GM23338 (cell line): ENCODE measurements around the gene ZEB2. TPM values are rescaled to one million over a fixed set of nuclear protein-coding genes. Genes with fewer than 3 reads are reported as not detected.

ENCODE experiments used
- ATAC-seq: fragments of 200-7000 bp; cut with Tn5 transposase; 3 replicates; pipeline ENCODE4 v1.9.1; 2020
- DNase-seq: peaks from one replicate; pipeline ENCODE4 v3.0.0-alpha.2; 2015; ENCODE audit warnings: low spot score
- H2AFZ ChIP-seq: fragments of 200-600 bp; sonication (generic); 2 replicates; pipeline ENCODE4 v1.8.0; 2016; ENCODE audit warnings: antibody characterized with exemption, mild to moderate bottlenecking, moderate library complexity
- H3F3A ChIP-seq: fragments of 200-600 bp; sonication (generic); replicated peaks from 2 replicates; pipeline ENCODE4 v1.8.0; 2017; ENCODE audit warnings: antibody characterized with exemption, mixed run types, low read depth
- H3K27ac ChIP-seq: fragments of 200-600 bp; sonication (generic); 2 replicates; pipeline ENCODE4 v1.6.1; 2016; ENCODE audit warnings: low read depth
- H3K27me3 ChIP-seq: fragments of 200-600 bp; sonication (generic); 2 replicates; pipeline ENCODE4 v1.8.0; 2016; ENCODE audit warnings: mild to moderate bottlenecking, mixed run types, moderate library complexity; ENCODE audit not compliant: insufficient read depth
- H3K36me3 ChIP-seq: fragments of 200-600 bp; sonication (generic); 2 replicates; pipeline ENCODE4 v1.8.0; 2016; ENCODE audit warnings: mild to moderate bottlenecking; ENCODE audit not compliant: insufficient read depth
- H3K4me1 ChIP-seq: fragments of 200-600 bp; sonication (generic); 2 replicates; pipeline ENCODE4 v1.8.0; 2016; ENCODE audit warnings: mild to moderate bottlenecking, moderate library complexity; ENCODE audit not compliant: insufficient read depth
- H3K4me2 ChIP-seq: fragments of 200-600 bp; sonication (generic); 2 replicates; pipeline ENCODE4 v1.7.1; 2017; ENCODE audit warnings: mixed run types
- H3K4me3 ChIP-seq: fragments of 200-600 bp; sonication (generic); 2 replicates; pipeline ENCODE4 v1.6.1; 2016; ENCODE audit warnings: mixed run types
- H3K79me2 ChIP-seq: fragments of 200-600 bp; sonication (generic); replicated peaks from 2 replicates; pipeline ENCODE4 v1.8.0; 2017; ENCODE audit warnings: mild to moderate bottlenecking; ENCODE audit not compliant: insufficient read depth
- H3K9me2 ChIP-seq: fragments of 200-600 bp; sonication (generic); 2 replicates; pipeline ENCODE4 v1.8.0; 2017; ENCODE audit not compliant: insufficient read depth
- H4K20me1 ChIP-seq: fragments of 200-600 bp; sonication (generic); replicated peaks from 2 replicates; pipeline ENCODE4 v1.8.0; 2017; ENCODE audit warnings: mild to moderate bottlenecking; ENCODE audit not compliant: insufficient read depth
- H3K27ac Mint-ChIP-seq: 2 replicates; pipeline ENCODE4 v1.8.0; 2020; ENCODE audit warnings: inconsistent platforms, mild to moderate bottlenecking, moderate library complexity, mixed read lengths
- H3K27me3 Mint-ChIP-seq: 3 replicates; pipeline ENCODE4 v1.8.0; 2022; ENCODE audit warnings: low read depth, mild to moderate bottlenecking, moderate library complexity, mixed read lengths, inconsistent platforms; ENCODE audit not compliant: insufficient read depth, poor library complexity
- H3K36me3 Mint-ChIP-seq: 3 replicates; pipeline ENCODE4 v1.8.0; 2021; ENCODE audit warnings: low read depth, mild to moderate bottlenecking, inconsistent platforms, moderate library complexity, mixed read lengths
- H3K4me1 Mint-ChIP-seq: 3 replicates; pipeline ENCODE4 v1.8.0; 2020; ENCODE audit warnings: mild to moderate bottlenecking, inconsistent platforms, mixed read lengths
- H3K4me3 Mint-ChIP-seq: 3 replicates; pipeline ENCODE4 v1.8.0; 2021; ENCODE audit warnings: moderate library complexity, mild to moderate bottlenecking, inconsistent platforms, mixed read lengths
- H3K9me3 Mint-ChIP-seq: 3 replicates; pipeline ENCODE4 v1.8.0; 2020; ENCODE audit warnings: moderate library complexity, mild to moderate bottlenecking, inconsistent platforms, mixed read lengths
- CREB1 ChIP-seq: fragments of 250-450 bp; sonication (Bioruptor Pico); IDR thresholded peaks from 2 replicates; pipeline ENCODE4 v1.5.0; 2020; ENCODE audit warnings: low read depth, mild to moderate bottlenecking, moderate library complexity
- EZH2phosphoT487 ChIP-seq: fragments of 200-600 bp; sonication (generic); IDR thresholded peaks from one replicate; pipeline ENCODE4 v1.8.1; 2018; ENCODE audit warnings: antibody characterized with exemption; ENCODE audit not compliant: unreplicated experiment
- STAT1 ChIP-seq: IDR thresholded peaks from one replicate; pipeline ENCODE4 v1.6.1; 2016; ENCODE audit warnings: antibody characterized with exemption; ENCODE audit not compliant: unreplicated experiment
- ZNF114 ChIP-seq: fragments of 250-450 bp; sonication (Bioruptor Pico); IDR thresholded peaks from 2 replicates; pipeline ENCODE4 v1.5.0; 2020; ENCODE audit warnings: mild to moderate bottlenecking, moderate library complexity
- ZNF331 ChIP-seq: fragments of 250-450 bp; sonication (Bioruptor Pico); IDR thresholded peaks from 2 replicates; pipeline ENCODE4 v1.5.0; 2020; ENCODE audit warnings: low read depth, mild to moderate bottlenecking, moderate library complexity
- polyA plus RNA-seq: library from polyadenylated mRNA; unstranded; fragments of >200 nt; fragmentation: Nextera tagmentation; extraction: Ambion mirVana; gene quantifications from 2 replicates; pipeline ENCODE4 v1.2.1, GENCODE V29; 2016
- total RNA-seq: library from RNA; depleted of rRNA; stranded (reverse); fragments of >200 nt; shearing (Covaris generic); gene quantifications from 2 replicates; pipeline ENCODE4 v1.2.3, GENCODE V29; 2014
- TF ChIP-seq, protein P1 (sequence below): fragments of 250-450 bp; sonication (Bioruptor Pico); IDR thresholded peaks from 2 replicates; pipeline ENCODE4 v1.5.0; 2020; ENCODE audit warnings: mild to moderate bottlenecking, moderate library complexity
- TF ChIP-seq, protein P2 (sequence below), 2 experiments: fragments of 200-600 bp in 1 of 2; sonication (generic) in 1 of 2; conservative IDR thresholded peaks; 2 replicates each; pipeline versions ENCODE4 v1.5.1 to v1.6.1; 2016 to 2017; ENCODE audit warnings: antibody characterized with exemption in 2 of 2, low read depth in 2 of 2, mild to moderate bottlenecking in 2 of 2, moderate library complexity in 1 of 2
- TF ChIP-seq, protein P3 (sequence below): IDR thresholded peaks from 2 replicates; pipeline ENCODE4 v1.6.1; 2016; ENCODE audit warnings: antibody characterized with exemption
- TF ChIP-seq, protein P4 (sequence below): IDR thresholded peaks from one replicate; pipeline ENCODE4 v1.6.1; 2018; ENCODE audit warnings: antibody characterized with exemption; ENCODE audit not compliant: unreplicated experiment

The ZEB2 gene
- total and polyA plus RNA-seq, 2 experiments from 2014 or later = 0.45 TPM; not detected in 1

DNA sequence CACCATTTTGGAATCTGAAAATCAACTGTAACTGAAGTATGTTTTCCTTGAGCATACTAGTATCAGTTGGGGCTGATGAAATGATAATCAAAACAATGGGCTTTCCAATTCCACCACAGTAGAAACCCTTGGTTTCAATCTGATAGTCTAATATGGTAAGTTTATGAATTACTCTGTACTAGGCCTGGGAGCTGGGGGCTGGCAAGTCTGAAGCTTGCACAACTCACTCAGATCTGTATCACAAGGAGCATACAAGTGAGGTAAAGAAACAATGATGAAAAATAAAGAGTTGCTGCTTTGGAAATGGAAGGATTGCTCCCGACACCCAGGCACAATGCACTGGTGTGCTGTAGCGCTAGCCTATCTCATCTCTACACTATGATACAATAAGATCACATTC lies 19.4 kb downstream of the ZEB2 start (continued):
- TF ChIP-seq, protein P1, sequence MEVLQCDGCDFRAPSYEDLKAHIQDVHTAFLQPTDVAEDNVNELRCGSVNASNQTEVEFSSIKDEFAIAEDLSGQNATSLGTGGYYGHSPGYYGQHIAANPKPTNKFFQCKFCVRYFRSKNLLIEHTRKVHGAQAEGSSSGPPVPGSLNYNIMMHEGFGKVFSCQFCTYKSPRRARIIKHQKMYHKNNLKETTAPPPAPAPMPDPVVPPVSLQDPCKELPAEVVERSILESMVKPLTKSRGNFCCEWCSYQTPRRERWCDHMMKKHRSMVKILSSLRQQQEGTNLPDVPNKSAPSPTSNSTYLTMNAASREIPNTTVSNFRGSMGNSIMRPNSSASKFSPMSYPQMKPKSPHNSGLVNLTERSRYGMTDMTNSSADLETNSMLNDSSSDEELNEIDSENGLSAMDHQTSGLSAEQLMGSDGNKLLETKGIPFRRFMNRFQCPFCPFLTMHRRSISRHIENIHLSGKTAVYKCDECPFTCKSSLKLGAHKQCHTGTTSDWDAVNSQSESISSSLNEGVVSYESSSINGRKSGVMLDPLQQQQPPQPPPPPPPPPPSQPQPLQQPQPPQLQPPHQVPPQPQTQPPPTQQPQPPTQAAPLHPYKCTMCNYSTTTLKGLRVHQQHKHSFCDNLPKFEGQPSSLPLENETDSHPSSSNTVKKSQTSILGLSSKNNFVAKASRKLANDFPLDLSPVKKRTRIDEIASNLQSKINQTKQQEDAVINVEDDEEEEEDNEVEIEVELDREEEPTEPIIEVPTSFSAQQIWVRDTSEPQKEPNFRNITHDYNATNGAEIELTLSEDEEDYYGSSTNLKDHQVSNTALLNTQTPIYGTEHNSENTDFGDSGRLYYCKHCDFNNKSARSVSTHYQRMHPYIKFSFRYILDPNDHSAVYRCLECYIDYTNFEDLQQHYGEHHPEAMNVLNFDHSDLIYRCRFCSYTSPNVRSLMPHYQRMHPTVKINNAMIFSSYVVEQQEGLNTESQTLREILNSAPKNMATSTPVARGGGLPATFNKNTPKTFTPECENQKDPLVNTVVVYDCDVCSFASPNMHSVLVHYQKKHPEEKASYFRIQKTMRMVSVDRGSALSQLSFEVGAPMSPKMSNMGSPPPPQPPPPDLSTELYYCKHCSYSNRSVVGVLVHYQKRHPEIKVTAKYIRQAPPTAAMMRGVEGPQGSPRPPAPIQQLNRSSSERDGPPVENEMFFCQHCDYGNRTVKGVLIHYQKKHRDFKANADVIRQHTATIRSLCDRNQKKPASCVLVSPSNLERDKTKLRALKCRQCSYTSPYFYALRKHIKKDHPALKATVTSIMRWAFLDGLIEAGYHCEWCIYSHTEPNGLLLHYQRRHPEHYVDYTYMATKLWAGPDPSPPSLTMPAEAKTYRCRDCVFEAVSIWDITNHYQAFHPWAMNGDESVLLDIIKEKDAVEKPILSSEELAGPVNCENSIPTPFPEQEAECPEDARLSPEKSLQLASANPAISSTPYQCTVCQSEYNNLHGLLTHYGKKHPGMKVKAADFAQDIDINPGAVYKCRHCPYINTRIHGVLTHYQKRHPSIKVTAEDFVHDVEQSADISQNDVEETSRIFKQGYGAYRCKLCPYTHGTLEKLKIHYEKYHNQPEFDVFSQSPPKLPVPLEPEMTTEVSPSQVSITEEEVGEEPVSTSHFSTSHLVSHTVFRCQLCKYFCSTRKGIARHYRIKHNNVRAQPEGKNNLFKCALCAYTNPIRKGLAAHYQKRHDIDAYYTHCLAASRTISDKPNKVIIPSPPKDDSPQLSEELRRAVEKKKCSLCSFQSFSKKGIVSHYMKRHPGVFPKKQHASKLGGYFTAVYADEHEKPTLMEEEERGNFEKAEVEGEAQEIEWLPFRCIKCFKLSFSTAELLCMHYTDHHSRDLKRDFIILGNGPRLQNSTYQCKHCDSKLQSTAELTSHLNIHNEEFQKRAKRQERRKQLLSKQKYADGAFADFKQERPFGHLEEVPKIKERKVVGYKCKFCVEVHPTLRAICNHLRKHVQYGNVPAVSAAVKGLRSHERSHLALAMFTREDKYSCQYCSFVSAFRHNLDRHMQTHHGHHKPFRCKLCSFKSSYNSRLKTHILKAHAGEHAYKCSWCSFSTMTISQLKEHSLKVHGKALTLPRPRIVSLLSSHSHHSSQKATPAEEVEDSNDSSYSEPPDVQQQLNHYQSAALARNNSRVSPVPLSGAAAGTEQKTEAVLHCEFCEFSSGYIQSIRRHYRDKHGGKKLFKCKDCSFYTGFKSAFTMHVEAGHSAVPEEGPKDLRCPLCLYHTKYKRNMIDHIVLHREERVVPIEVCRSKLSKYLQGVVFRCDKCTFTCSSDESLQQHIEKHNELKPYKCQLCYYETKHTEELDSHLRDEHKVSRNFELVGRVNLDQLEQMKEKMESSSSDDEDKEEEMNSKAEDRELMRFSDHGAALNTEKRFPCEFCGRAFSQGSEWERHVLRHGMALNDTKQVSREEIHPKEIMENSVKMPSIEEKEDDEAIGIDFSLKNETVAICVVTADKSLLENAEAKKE = no peak
- TF ChIP-seq, protein P2, sequence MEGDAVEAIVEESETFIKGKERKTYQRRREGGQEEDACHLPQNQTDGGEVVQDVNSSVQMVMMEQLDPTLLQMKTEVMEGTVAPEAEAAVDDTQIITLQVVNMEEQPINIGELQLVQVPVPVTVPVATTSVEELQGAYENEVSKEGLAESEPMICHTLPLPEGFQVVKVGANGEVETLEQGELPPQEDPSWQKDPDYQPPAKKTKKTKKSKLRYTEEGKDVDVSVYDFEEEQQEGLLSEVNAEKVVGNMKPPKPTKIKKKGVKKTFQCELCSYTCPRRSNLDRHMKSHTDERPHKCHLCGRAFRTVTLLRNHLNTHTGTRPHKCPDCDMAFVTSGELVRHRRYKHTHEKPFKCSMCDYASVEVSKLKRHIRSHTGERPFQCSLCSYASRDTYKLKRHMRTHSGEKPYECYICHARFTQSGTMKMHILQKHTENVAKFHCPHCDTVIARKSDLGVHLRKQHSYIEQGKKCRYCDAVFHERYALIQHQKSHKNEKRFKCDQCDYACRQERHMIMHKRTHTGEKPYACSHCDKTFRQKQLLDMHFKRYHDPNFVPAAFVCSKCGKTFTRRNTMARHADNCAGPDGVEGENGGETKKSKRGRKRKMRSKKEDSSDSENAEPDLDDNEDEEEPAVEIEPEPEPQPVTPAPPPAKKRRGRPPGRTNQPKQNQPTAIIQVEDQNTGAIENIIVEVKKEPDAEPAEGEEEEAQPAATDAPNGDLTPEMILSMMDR (conservative IDR thresholded peaks at IDR 0.05; ENCODE audit: low read depth in 2 of 2) = no peak
- no peak for TF ChIP-seq EZH2phosphoT487
- TF ChIP-seq, protein P3, sequence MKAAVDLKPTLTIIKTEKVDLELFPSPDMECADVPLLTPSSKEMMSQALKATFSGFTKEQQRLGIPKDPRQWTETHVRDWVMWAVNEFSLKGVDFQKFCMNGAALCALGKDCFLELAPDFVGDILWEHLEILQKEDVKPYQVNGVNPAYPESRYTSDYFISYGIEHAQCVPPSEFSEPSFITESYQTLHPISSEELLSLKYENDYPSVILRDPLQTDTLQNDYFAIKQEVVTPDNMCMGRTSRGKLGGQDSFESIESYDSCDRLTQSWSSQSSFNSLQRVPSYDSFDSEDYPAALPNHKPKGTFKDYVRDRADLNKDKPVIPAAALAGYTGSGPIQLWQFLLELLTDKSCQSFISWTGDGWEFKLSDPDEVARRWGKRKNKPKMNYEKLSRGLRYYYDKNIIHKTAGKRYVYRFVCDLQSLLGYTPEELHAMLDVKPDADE = no peak
- no peak for TF ChIP-seq CREB1 (CRISPR knock-in tag)

DNA sequence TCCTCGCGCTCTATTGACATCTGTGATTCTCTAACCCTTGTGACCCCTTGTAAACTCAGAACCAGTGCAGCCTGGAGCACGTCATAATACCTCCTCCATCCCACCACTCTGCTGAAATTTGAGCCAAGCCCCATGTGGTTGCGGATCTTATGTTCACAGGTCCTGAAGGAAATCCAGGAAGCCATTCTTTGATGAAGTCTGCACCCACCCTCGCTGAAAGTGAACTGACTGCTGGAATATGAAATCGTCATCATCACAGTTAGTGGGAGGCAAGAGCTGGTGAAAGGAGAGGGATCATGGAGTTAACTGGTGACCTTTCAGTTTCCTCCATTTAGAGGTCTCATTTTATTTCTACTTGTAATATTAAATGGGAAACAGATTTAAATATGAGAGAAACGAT lies 21.6 kb downstream of the ZEB2 start:
- H3K9me3 Mint-ChIP-seq = no peaks in the 10 kb centered on the region
- H3K27me3 Mint-ChIP-seq = no peaks in the 10 kb centered on the region
- Histone ChIP-seq H3K4me1 (peaks cover 24% of the 10 kb centered on the region), H3K79me2 (no peaks in the 10 kb centered on the region), H4K20me1 (no peaks in the 10 kb centered on the region), H3K27ac (no peak overlapping the region), H3K9me2 (no peaks in the 10 kb centered on the region), H3K36me3 (no peaks in the 10 kb centered on the region), H3K4me2 (no peak overlapping the region), H3K27me3 (no peaks in the 10 kb centered on the region), H3F3A (no peaks in the 10 kb centered on the region), H2AFZ (peak overlapping the region; percentile 45; the same call in 1 of the 2 replicates), H3K4me3 (no peak overlapping the region)
- H3K4me1 Mint-ChIP-seq = peaks cover 22% of the 10 kb centered on the region
- ATAC-seq (no peak), DNase-seq (no peak)
- H3K36me3 Mint-ChIP-seq = no peaks in the 10 kb centered on the region
- no peak overlapping the region for H3K27ac Mint-ChIP-seq
- no peak overlapping the region for H3K4me3 Mint-ChIP-seq
- TF ChIP-seq ZNF331 (CRISPR knock-in tag) (no peak), ZNF114 (CRISPR knock-in tag) (no peak), STAT1 (no peak)
- TF ChIP-seq, protein P4, sequence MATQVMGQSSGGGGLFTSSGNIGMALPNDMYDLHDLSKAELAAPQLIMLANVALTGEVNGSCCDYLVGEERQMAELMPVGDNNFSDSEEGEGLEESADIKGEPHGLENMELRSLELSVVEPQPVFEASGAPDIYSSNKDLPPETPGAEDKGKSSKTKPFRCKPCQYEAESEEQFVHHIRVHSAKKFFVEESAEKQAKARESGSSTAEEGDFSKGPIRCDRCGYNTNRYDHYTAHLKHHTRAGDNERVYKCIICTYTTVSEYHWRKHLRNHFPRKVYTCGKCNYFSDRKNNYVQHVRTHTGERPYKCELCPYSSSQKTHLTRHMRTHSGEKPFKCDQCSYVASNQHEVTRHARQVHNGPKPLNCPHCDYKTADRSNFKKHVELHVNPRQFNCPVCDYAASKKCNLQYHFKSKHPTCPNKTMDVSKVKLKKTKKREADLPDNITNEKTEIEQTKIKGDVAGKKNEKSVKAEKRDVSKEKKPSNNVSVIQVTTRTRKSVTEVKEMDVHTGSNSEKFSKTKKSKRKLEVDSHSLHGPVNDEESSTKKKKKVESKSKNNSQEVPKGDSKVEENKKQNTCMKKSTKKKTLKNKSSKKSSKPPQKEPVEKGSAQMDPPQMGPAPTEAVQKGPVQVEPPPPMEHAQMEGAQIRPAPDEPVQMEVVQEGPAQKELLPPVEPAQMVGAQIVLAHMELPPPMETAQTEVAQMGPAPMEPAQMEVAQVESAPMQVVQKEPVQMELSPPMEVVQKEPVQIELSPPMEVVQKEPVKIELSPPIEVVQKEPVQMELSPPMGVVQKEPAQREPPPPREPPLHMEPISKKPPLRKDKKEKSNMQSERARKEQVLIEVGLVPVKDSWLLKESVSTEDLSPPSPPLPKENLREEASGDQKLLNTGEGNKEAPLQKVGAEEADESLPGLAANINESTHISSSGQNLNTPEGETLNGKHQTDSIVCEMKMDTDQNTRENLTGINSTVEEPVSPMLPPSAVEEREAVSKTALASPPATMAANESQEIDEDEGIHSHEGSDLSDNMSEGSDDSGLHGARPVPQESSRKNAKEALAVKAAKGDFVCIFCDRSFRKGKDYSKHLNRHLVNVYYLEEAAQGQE = no peak
- TF ChIP-seq, protein P3 = no peak
